HepG2 (cell line): ENCODE results near the gene AGPAT3. TPM values are rescaled to one million over a fixed set of nuclear protein-coding genes. Genes with fewer than 3 reads are reported as not detected.

Source experiments
- ATAC-seq: fragments of 200-7000 bp; cut with Tn5 transposase; 3 replicates; pipeline ENCODE4 v1.9.1; 2020; ENCODE audit warnings: mild to moderate bottlenecking, moderate library complexity
- BruUV-seq: library from RNA; stranded (reverse); fragments of 400-500 nt; replicated peaks from 2 replicates; lab custom pipeline; 2021; lab: Mats Ljungman, UMichigan
- CTCF ChIA-PET: fragments of 300-600 bp; formaldehyde crosslinking; extraction: SDS; loops from one replicate; lab custom pipeline; 2021; ENCODE audit warnings: low total read pairs, inconsistent platforms, low intra/inter-chr PET ratio; lab: Yijun Ruan, JAX
- POLR2A ChIA-PET: fragments of 350-600 bp; sonication (Branson Sonifier 250); formaldehyde crosslinking; loops from one replicate; lab custom pipeline; 2020; ENCODE audit warnings: antibody characterized with exemption, inconsistent platforms; lab: Yijun Ruan, JAX
- DNase-seq: peaks from one replicate; pipeline ENCODE4 v3.0.0-alpha.2; 2015; ENCODE audit warnings: low spot score
- FAIRE-seq: peaks from 3 replicates; lab custom pipeline; 2011; peaks lifted over from hg19 to GRCh38; lab: Jason Lieb, UNC
- H2AFZ ChIP-seq: one replicate; pipeline ENCODE4 v1.6.1; 2011; ENCODE audit warnings: low read length, inconsistent platforms
- H3K27ac ChIP-seq: fragments of 300-600 bp; 3 replicates; pipeline ENCODE4 v1.8.0; 2011; ENCODE audit warnings: mixed run types, mild to moderate bottlenecking, mixed read lengths, low read length, inconsistent platforms; ENCODE audit not compliant: insufficient read depth; ENCODE audit errors: extremely low read length
- H3K27me3 ChIP-seq, 2 experiments: fragments of 200-600 bp in 1 of 2; 2 replicates in 1 of 2; 3 replicates in 1 of 2; pipeline versions ENCODE4 v1.6.0 to v1.8.0; 2011; ENCODE audit warnings: low read length in 2 of 2, mild to moderate bottlenecking in 2 of 2, moderate library complexity in 2 of 2, inconsistent platforms in 1 of 2; ENCODE audit not compliant: insufficient read depth in 2 of 2, control insufficient read depth in 1 of 2
- H3K36me3 ChIP-seq, 2 experiments: fragments of 200-600 bp in 1 of 2; replicated peaks in 1 of 2; 2 replicates in 1 of 2; 3 replicates in 1 of 2; pipeline versions ENCODE4 v1.5.1 to v1.8.0; 2011; ENCODE audit warnings: low read length in 2 of 2, inconsistent platforms in 1 of 2; ENCODE audit not compliant: insufficient read depth in 2 of 2, control insufficient read depth in 1 of 2
- H3K4me1 ChIP-seq: 2 replicates; pipeline ENCODE4 v1.5.1; 2012; ENCODE audit warnings: low read length, inconsistent platforms; ENCODE audit not compliant: insufficient read depth
- H3K4me2 ChIP-seq: 2 replicates; pipeline ENCODE4 v1.6.0; 2011; ENCODE audit warnings: low read depth, low read length, inconsistent platforms
- H3K4me3 ChIP-seq, 3 experiments: fragments of 200-600 bp in 1 of 3; sonication (generic), shearing (Covaris generic) in 1 of 3; replicated peaks in 1 of 3; 2 replicates each; pipeline ENCODE4 v1.5.1; 2011 to 2016; ENCODE audit warnings: low read length in 3 of 3, inconsistent platforms in 2 of 3, low read depth in 2 of 3, mild to moderate bottlenecking in 2 of 3, control low read depth in 1 of 3, mixed read lengths in 1 of 3; ENCODE audit not compliant: insufficient read depth in 1 of 3
- H3K79me2 ChIP-seq: one replicate; pipeline ENCODE4 v1.6.1; 2011; ENCODE audit warnings: low read length, inconsistent platforms; ENCODE audit not compliant: insufficient read depth
- H3K9ac ChIP-seq: 2 replicates; pipeline ENCODE4 v1.6.0; 2011; ENCODE audit warnings: mild to moderate bottlenecking, low read depth, low read length, inconsistent platforms; ENCODE audit not compliant: insufficient read depth
- H3K9me3 ChIP-seq: 2 replicates; pipeline ENCODE4 v1.5.1; 2012; ENCODE audit warnings: mild to moderate bottlenecking, low read length
- H4K20me1 ChIP-seq: 2 replicates; pipeline ENCODE4 v1.6.0; 2011; ENCODE audit warnings: inconsistent platforms, mild to moderate bottlenecking, low read length, moderate library complexity; ENCODE audit not compliant: insufficient read depth
- BHLHE40 ChIP-seq: IDR thresholded peaks from 2 replicates; pipeline ENCODE4 v1.6.1; 2011; ENCODE audit warnings: low read length, improper control_type of control experiment
- HNF4G ChIP-seq, 2 experiments: sonication (generic) in 1 of 2; formaldehyde crosslinking in 1 of 2; IDR thresholded peaks; 2 replicates each; pipeline versions ENCODE4 v1.4.0 to v1.6.1; 2011 to 2020; ENCODE audit warnings: borderline replicate concordance in 2 of 2, low read depth in 2 of 2, mild to moderate bottlenecking in 2 of 2, low read length in 1 of 2, missing genetic modification reagents in 1 of 2, moderate library complexity in 1 of 2
- KDM2A ChIP-seq: sonication (generic); formaldehyde crosslinking; IDR thresholded peaks from 2 replicates; pipeline ENCODE4 v1.4.0; 2020; ENCODE audit warnings: low read depth, missing genetic modification reagents, borderline replicate concordance
- MTF2 ChIP-seq: sonication (generic); formaldehyde crosslinking; IDR thresholded peaks from 2 replicates; pipeline ENCODE4 v1.5.0; 2020; ENCODE audit warnings: missing genetic modification reagents, borderline replicate concordance
- SIX4 ChIP-seq: sonication (generic); formaldehyde crosslinking; IDR thresholded peaks from 2 replicates; pipeline ENCODE4 v1.4.0; 2020; ENCODE audit warnings: missing genetic modification reagents
- ZNF143 ChIP-seq: sonication (generic); formaldehyde crosslinking; IDR thresholded peaks from 2 replicates; pipeline ENCODE4 v1.4.0; 2020; ENCODE audit warnings: missing genetic modification reagents
- ZNF605 ChIP-seq: sonication (generic); formaldehyde crosslinking; IDR thresholded peaks from 2 replicates; pipeline ENCODE4 v1.8.0; 2022; ENCODE audit warnings: mild to moderate bottlenecking, missing genetic modification reagents
- ZNF761 ChIP-seq: sonication (generic); formaldehyde crosslinking; conservative IDR thresholded peaks from 2 replicates; pipeline ENCODE4 v1.4.0; 2020; ENCODE audit warnings: mild to moderate bottlenecking, missing genetic modification reagents
- ZNF777 ChIP-seq: sonication (generic); formaldehyde crosslinking; IDR thresholded peaks from 2 replicates; pipeline ENCODE4 v1.4.0; 2020; ENCODE audit warnings: missing genetic modification reagents
- WGBS: methylation state at CpG from one replicate; pipeline ENCODE4 v1.1.6; 2017; ENCODE audit warnings: low lambda C conversion rate; 5-methylcytosine and 5-hydroxymethylcytosine counted together
- in situ Hi-C: cut with HindIII; loops from 2 replicates; pipeline ENCODE4 v1.10.0; 2017; ENCODE audit warnings: low pct_unique_long_range_greater_than_20kb; ENCODE audit not compliant: extremely low pct_ligation_motif_present
- intact Hi-C: fragments of 100-400 bp; cut with micrococcal nuclease; formaldehyde crosslinking; loops from one replicate; pipeline ENCODE4 v1.10.0; 2022; ENCODE audit not compliant: unreplicated experiment
- polyA plus RNA-seq, 8 experiments: library from polyadenylated mRNA; depleted of rRNA in 3 of 8; stranded (reverse) in 7 of 8; unstranded in 1 of 8; fragments of >200 nt; fragmentation: Illumina TruSeq in 4 of 8; extraction: Trizol in 4 of 8; gene quantifications; 2 replicates each; pipeline versions ENCODE4 v1.2.1 to v1.2.3, GENCODE V29; 2011 to 2016; ENCODE audit warnings: low read depth in 4 of 8, missing spikeins in 1 of 8, mixed read lengths in 1 of 8; ENCODE audit not compliant: insufficient read depth in 1 of 8
- total RNA-seq, 5 experiments: library from RNA; depleted of rRNA; stranded (reverse); fragments of >200 nt; fragmentation: Illumina TruSeq; extraction: Trizol; gene quantifications; 2 replicates each; pipeline ENCODE4 v1.2.3, GENCODE V29; 2016; ENCODE audit warnings: low read depth in 1 of 5
- TF ChIP-seq, protein P1 (sequence below): sonication (generic); formaldehyde crosslinking; IDR thresholded peaks from 2 replicates; pipeline ENCODE4 v1.4.0; 2020; ENCODE audit warnings: mild to moderate bottlenecking, missing genetic modification reagents
- TF ChIP-seq, protein P2 (sequence below): sonication (generic); formaldehyde crosslinking; IDR thresholded peaks from 2 replicates; pipeline ENCODE4 v1.4.0; 2020; ENCODE audit warnings: missing genetic modification reagents
- TF ChIP-seq, protein P3 (sequence below): sonication (generic); formaldehyde crosslinking; IDR thresholded peaks from 2 replicates; pipeline ENCODE4 v1.5.0; 2020; ENCODE audit warnings: missing genetic modification reagents

AGPAT3 gene
- total and polyA plus RNA-seq, 2 of the 13 experiments (the other 11 are each of a cell fraction or from before 2014, with no cell fraction given) = 32.2 to 54.4 TPM

DNA sequence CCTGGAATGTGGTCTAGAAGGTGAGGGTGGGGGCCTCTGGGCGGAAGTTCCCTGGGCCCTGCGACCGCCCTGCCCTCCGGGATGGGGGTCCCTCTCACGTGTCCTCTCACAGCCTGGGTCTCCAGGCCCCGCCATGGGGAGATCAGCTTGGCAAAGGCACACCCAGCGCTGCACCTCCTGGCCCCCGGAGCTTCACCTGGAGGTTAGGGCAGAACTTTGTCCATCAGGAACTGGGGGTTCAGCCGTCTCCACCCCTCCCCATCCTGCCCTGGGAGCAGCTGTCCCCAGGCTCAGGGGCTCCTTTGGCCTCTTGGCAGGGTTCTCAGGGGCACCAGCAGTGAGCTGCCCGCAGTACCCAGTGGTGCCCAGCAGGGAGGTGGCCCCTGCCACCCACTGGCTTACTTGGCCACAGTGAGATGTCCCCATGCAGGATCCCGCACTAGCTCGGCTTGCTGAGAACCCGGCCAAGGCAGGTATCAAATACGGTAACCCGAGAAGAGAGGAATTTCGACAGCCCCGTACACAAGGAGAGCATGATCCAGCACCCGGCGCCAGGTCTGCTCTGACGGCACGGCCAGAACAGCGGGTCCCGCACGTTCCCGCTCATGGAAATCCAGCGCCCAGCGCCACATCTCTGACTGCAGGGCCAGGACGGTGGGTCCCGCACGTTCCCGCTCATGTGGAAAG, 38.9 kb upstream of the AGPAT3 start (continued):
- TF ChIP-seq MTF2 (CRISPR knock-in tag) (no peak), ZNF777 (CRISPR knock-in tag) (peak; percentile 43; the same call in 1 of the 2 replicates), SIX4 (CRISPR knock-in tag) (peak; percentile 24; the same call in 1 of the 2 replicates), ZNF143 (no peak), KDM2A (CRISPR knock-in tag) (no peak)
- TF ChIP-seq, protein P1, sequence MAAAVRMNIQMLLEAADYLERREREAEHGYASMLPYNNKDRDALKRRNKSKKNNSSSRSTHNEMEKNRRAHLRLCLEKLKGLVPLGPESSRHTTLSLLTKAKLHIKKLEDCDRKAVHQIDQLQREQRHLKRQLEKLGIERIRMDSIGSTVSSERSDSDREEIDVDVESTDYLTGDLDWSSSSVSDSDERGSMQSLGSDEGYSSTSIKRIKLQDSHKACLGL (CRISPR knock-in tag) = no peak

DNA sequence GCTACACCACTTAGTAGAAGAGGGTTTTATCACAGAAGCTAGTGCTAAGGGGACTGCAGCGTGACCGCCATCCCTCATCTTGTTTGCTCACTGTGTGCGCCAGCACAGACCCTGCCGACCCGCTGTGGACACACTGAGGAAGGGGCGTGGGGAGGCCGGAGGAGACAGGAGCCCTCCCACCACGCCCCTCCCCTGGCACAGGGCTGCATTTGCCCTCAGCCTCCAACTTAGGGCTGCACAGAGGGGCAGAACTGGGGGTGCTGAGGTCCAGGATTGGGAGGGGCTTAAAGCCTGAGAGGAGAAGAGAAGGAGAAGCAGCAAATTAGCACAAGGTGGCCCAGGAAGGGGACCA, 38.4 kb upstream of the AGPAT3 start:
- H3K4me1 ChIP-seq = peaks cover 38% of the 10 kb centered on the region
- no peak overlapping the region for H2AFZ ChIP-seq
- H3K79me2 ChIP-seq = no peaks in the 10 kb centered on the region
- ATAC-seq (peak; percentile 63), DNase-seq (no peak), FAIRE-seq (no peak)
- peaks cover 15 to 35% of the 10 kb centered on the region in 2 experiments for H3K27me3 ChIP-seq
- in situ Hi-C loops = no loop called here
- no peaks in the 10 kb centered on the region for H3K9me3 ChIP-seq
- 0% methylated on average over 4 of the region's 8 CpGs for WGBS
- no peak overlapping the region for H3K9ac ChIP-seq
- BruUV-seq = no TSS peak
- H4K20me1 ChIP-seq = no peaks in the 10 kb centered on the region
- POLR2A ChIA-PET = interaction anchor here (0.7 kb wide), 1 partner anchor 80 kb away, joined by 3 read pairs; no protein-coding TSS in a partner anchor
- intact Hi-C loops = loop anchor here (2.0 kb wide), 1 partner anchor 112 kb away; no protein-coding TSS in a partner anchor
- TF ChIP-seq BHLHE40 (no peak), ZNF761 (CRISPR knock-in tag) (no peak), ZNF605 (no peak), HNF4G (IDR thresholded peaks at IDR 0.05; ENCODE audit: borderline replicate concordance, low read depth, low read length) (no peak), HNF4G (CRISPR knock-in tag; IDR thresholded peaks at IDR 0.05; ENCODE audit: borderline replicate concordance, low read depth) (peak; percentile 32; the same call in 1 of the 2 replicates)
- TF ChIP-seq, protein P2, sequence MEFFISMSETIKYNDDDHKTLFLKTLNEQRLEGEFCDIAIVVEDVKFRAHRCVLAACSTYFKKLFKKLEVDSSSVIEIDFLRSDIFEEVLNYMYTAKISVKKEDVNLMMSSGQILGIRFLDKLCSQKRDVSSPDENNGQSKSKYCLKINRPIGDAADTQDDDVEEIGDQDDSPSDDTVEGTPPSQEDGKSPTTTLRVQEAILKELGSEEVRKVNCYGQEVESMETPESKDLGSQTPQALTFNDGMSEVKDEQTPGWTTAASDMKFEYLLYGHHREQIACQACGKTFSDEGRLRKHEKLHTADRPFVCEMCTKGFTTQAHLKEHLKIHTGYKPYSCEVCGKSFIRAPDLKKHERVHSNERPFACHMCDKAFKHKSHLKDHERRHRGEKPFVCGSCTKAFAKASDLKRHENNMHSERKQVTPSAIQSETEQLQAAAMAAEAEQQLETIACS (CRISPR knock-in tag) = no peak
- TF ChIP-seq, protein P3, sequence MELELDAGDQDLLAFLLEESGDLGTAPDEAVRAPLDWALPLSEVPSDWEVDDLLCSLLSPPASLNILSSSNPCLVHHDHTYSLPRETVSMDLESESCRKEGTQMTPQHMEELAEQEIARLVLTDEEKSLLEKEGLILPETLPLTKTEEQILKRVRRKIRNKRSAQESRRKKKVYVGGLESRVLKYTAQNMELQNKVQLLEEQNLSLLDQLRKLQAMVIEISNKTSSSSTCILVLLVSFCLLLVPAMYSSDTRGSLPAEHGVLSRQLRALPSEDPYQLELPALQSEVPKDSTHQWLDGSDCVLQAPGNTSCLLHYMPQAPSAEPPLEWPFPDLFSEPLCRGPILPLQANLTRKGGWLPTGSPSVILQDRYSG = no peak
- H3K4me2 ChIP-seq = peak overlapping the region; percentile 82
- peak overlapping the region; percentile 31 to 64 (median 33) for H3K4me3 ChIP-seq
- CTCF ChIA-PET = no interaction called here
- no peaks in the 10 kb centered on the region for H3K36me3 ChIP-seq
- H3K27ac ChIP-seq = no peak overlapping the region
